ENCODE results near the gene GART. TPM values are rescaled to one million over a fixed set of nuclear protein-coding genes. Genes with fewer than 3 reads are reported as not detected.
A peak's percentile ranks its signal among the peaks of the same experiment; 100 is the strongest.

GART gene
- total and polyA plus RNA-seq, 8 donors: 10.3 to 37.9 (median 29.7) TPM

DNA sequence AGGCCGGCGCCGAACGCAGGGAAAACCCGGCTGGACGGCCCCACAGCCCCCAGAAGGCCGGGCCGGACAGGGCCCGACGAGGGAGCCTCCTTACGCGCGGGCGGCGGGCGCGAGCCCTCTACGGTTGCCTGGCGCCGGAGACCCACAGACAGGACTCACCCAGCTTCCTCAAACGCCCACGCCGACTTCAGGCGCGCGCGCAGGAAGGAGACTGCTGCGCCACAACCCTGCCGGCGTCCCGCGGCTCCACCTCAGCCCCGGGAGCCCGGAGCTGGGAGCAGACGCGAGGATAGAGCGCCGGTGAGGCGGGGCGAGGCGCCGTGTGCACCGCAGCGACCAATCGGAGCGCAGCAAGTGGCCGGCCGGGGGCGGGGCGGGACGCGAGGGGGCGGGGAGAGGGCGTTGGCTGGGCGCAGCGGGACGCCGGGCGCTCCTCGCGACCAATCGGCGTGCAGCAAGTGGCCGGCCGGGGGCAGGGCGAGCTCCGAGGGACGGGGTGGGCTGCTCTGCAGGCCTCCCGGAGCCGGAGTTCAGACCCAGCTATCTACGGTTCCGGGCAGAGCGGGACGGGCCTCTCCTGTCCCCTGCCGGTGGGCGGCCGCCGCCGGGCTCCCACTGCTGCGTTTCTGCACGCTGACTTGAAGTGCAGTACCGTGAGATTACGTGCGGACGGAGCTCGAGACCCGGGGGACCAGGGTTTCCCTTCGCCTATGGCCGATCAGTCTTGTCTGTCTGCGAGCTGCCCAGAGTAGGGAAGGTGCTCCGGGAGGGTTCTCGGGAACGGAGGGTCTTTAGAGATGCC, 62.0 kb downstream of the GART start, which contains the start of gene TMEM50B:
Gene TMEM50B, minus strand, starts transcription at position 296 of the 802 bp plus-strand sequence. CDS start 11,089 bp downstream, outside the sequence.
- intact Hi-C loops (cut with DNase I): no loop called here
- FAIRE-seq (no peak), ATAC-seq (peak; percentile 94 to 98 (median 95)), DNase-seq (peak; percentile 95 to 98 (median 98))
- Histone ChIP-seq H3K27me3 (no peaks in the 10 kb centered on the region), H3K4me3 (peak within 1 kb of the TSS; percentile 68 to 98 (median 92)), H3K27ac (peak within 1 kb of the TSS; percentile 87 to 95 (median 91)), H3K9me3 (no peaks in the 10 kb centered on the region), H3K4me1 (peaks cover 0 to 6% (median 4%) of the 10 kb centered on the region in 3 donors), H3K36me3 (no peaks in the 10 kb centered on the region)
- 0% methylated on average over 58 to 93 of the region's 93 CpGs for WGBS, 2 donors
- TF ChIP-seq, protein P1, sequence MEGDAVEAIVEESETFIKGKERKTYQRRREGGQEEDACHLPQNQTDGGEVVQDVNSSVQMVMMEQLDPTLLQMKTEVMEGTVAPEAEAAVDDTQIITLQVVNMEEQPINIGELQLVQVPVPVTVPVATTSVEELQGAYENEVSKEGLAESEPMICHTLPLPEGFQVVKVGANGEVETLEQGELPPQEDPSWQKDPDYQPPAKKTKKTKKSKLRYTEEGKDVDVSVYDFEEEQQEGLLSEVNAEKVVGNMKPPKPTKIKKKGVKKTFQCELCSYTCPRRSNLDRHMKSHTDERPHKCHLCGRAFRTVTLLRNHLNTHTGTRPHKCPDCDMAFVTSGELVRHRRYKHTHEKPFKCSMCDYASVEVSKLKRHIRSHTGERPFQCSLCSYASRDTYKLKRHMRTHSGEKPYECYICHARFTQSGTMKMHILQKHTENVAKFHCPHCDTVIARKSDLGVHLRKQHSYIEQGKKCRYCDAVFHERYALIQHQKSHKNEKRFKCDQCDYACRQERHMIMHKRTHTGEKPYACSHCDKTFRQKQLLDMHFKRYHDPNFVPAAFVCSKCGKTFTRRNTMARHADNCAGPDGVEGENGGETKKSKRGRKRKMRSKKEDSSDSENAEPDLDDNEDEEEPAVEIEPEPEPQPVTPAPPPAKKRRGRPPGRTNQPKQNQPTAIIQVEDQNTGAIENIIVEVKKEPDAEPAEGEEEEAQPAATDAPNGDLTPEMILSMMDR (IDR thresholded peaks at IDR 0.05): peak in 3 of 4 donors; percentile 34 to 51 (median 44)

DNA sequence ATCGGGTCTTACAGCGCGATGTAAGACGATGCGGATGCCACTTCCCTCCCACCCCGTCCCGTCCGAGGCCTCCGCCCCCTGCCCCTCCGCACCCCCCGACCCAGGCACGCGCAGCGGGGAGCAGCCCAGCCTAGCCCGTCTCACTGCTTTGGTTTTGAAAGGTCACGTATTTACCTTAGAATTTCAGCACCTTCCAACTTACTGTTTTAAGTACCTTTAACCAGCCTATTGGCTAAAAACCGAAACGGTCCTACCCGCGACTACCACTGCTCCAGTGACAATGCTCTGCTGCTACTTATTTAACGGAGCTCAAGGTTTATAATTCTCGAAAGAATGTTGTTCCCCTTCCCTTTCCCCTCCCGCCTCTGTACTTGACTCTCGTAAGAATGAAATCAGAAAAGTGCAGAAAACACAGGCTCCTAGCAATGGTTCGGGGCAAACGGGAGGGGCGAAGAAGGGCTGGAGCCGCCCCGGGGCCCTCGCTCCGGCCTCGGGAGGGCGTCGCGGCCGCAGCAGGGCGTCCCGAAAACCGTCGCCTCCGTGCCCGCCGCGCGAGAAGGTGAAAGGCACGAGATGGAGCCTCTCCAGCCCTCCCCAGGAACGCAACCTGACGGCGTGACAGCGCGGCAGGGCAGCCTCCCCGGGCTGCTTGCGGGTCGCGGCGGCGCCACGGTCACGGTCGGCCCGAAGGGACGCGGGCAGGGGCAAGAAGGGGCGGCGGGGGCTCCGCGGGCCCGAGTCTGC, 62.8 kb downstream of the GART start:
- peak; percentile 22 to 42 (median 26) for ATAC-seq
- Histone ChIP-seq H3K4me1 (peaks cover 0 to 6% (median 4%) of the 10 kb centered on the region in 3 donors), H3K4me3 (peak overlapping the region; percentile 68 to 98 (median 92)), H3K27me3 (no peaks in the 10 kb centered on the region), H3K9me3 (no peaks in the 10 kb centered on the region), H3K36me3 (no peaks in the 10 kb centered on the region), H3K27ac (peak overlapping the region; percentile 87 to 95 (median 91))
- 0 to 1% methylated on average over 58 to 68 of the region's 68 CpGs for WGBS, 2 donors
- intact Hi-C loops (cut with DNase I): no loop called here
- peak in 4 of 6 donors; percentile 27 to 65 (median 45) for DNase-seq
- no peak for FAIRE-seq
- TF ChIP-seq, protein P1 (IDR thresholded peaks at IDR 0.05): no peak

DNA sequence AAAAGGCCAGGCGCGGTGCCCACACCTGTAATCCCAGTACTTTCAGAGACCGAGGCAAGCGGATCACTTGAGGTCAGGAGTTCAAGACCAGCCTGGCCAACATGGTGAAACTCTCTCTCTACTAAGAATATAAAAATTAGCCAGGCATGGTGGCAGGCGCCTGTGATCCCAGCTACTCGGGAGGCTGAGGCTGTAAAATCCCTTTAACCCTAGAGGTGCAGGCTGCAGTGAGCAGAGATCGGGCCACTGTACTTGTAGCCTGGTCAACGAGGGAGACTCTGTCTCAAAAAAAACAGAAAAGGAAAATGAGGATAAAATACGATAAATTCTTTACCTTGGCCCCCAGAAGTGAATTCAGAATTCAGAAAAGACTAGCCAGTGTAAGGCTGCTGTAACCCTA, 63.7 kb downstream of the GART start:
- Histone ChIP-seq H3K36me3 (no peaks in the 10 kb centered on the region), H3K27ac (peak overlapping the region in 2 of 4 donors; percentile 5 to 90), H3K4me1 (peaks cover 0 to 6% (median 4%) of the 10 kb centered on the region in 3 donors), H3K9me3 (no peaks in the 10 kb centered on the region), H3K27me3 (no peaks in the 10 kb centered on the region), H3K4me3 (peak overlapping the region in 3 of 4 donors; percentile 68 to 98 (median 90))
- no peak for ATAC-seq
- DNase-seq: no peak
- TF ChIP-seq, protein P1 (IDR thresholded peaks at IDR 0.05): no peak
- intact Hi-C loops (cut with DNase I): no loop called here
- WGBS, 2 donors: 52 to 59% methylated on average over 9 of the region's 9 CpGs
- no peak for FAIRE-seq

- 85% methylated on average over 7 of the region's 7 CpGs for WGBS, 2 donors
- Histone ChIP-seq H3K27ac (no peak overlapping the region), H3K36me3 (no peaks in the 10 kb centered on the region), H3K9me3 (no peaks in the 10 kb centered on the region), H3K4me1 (peaks cover 0 to 6% (median 4%) of the 10 kb centered on the region in 3 donors), H3K27me3 (no peaks in the 10 kb centered on the region), H3K4me3 (no peak overlapping the region)
- no peak for DNase-seq
- intact Hi-C loops (cut with DNase I): no loop called here
- TF ChIP-seq, protein P1 (IDR thresholded peaks at IDR 0.05): no peak
- no peak for FAIRE-seq
- no peak for ATAC-seq
Measured at GRCh38 chr21:33477066-33477465, 64.9 kb downstream of the GART start.
